Activated naive CD8-positive, alpha-beta T cell (primary cell): ENCODE measurements around the gene POLA1.

Source experiments
- H3K27ac Mint-ChIP-seq: one replicate; pipeline ENCODE4 v1.8.0; 2021; ENCODE audit warnings: mixed read lengths
- H3K27me3 Mint-ChIP-seq: one replicate; pipeline ENCODE4 v1.8.0; 2021; ENCODE audit warnings: mixed read lengths
- H3K36me3 Mint-ChIP-seq: one replicate; pipeline ENCODE4 v1.8.0; 2021; ENCODE audit warnings: mixed read lengths
- H3K4me1 Mint-ChIP-seq: one replicate; pipeline ENCODE4 v1.8.0; 2021; ENCODE audit warnings: low read depth, mixed read lengths
- H3K4me3 Mint-ChIP-seq: one replicate; pipeline ENCODE4 v1.8.0; 2021; ENCODE audit warnings: mild to moderate bottlenecking, mixed read lengths
- H3K9me3 Mint-ChIP-seq: one replicate; pipeline ENCODE4 v1.8.0; 2021; ENCODE audit warnings: low read depth, mixed read lengths

Gene POLA1

GRCh38 chrX:25016938-25017598 is 323.4 kb downstream of the POLA1 start:
- no peaks in the 10 kb centered on the region for H3K9me3 Mint-ChIP-seq

DNA sequence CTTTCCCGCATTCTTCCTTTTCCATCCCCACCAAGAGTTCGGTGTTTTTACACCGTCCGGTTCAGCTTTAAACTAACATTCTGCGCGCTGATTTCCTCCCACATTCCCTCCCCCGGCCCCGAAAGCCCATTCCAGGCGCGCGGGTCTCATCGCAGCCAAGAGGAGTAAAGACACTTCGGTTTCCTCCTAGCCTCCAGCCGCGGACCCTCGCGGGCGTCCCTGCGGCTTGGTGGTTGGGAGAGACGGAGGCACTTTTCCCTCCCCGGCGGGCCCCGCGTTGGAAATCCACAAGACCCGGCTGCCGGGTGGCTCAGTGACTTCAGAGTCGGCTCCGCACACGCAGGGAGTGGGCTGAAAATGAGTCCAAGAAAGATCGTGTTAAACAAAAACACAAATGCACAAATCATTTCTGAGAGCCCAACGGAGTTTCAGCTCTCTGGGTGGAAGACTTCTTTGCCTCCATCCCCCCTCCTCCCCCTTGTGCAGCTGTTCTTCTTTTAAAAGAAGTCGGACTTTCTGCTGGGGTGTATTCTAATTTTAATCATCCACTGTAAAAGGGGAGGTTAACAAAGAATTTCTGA is 324.0 kb downstream of the POLA1 start:
- H3K4me1 Mint-ChIP-seq, result peaks cover 32% of the 10 kb centered on the region
- H3K9me3 Mint-ChIP-seq, result no peaks in the 10 kb centered on the region
- H3K4me3 Mint-ChIP-seq, result peak overlapping the region; percentile 23
- H3K27ac Mint-ChIP-seq, result no peak overlapping the region
- H3K36me3 Mint-ChIP-seq, result no peaks in the 10 kb centered on the region
- peaks cover 16% of the 10 kb centered on the region for H3K27me3 Mint-ChIP-seq

More at GRCh38 chrX:25016938-25017598, 323.4 kb downstream of the POLA1 start:
- Mint-ChIP-seq H3K36me3 (no peaks in the 10 kb centered on the region), H3K27ac (no peak overlapping the region), H3K27me3 (peaks cover 14% of the 10 kb centered on the region), H3K4me1 (peaks cover 31% of the 10 kb centered on the region), H3K4me3 (no peak overlapping the region)

DNA sequence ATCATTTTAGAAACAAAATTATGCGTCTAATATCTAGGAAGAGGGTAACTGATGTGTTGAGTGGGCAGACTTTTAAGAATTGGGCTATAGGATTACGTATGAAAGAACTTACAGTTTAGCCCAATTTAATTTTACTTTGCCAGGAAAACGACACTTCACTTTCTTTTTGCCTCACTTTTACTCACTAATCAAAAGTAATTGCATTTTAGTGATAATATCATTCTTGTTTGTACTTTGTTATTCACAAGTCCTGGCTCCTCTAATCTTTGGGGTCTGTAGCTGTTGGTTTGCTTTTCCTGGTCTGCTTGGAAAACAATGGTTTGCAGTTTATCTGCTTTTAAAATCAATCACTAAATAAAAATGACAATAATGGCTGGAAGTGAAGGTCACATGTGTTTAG is 325.0 kb downstream of the POLA1 start:
- Mint-ChIP-seq H3K9me3 (no peaks in the 10 kb centered on the region), H3K27ac (no peak overlapping the region), H3K27me3 (peaks cover 19% of the 10 kb centered on the region), H3K4me1 (peaks cover 35% of the 10 kb centered on the region), H3K4me3 (peak overlapping the region; percentile 10), H3K36me3 (no peaks in the 10 kb centered on the region)

GRCh38 chrX:25019707-25020390 is 326.1 kb downstream of the POLA1 start:
- H3K36me3 Mint-ChIP-seq, result no peaks in the 10 kb centered on the region
- peak overlapping the region; percentile 51 for H3K4me3 Mint-ChIP-seq
- H3K27me3 Mint-ChIP-seq, result peaks cover 26% of the 10 kb centered on the region
- H3K4me1 Mint-ChIP-seq, result peaks cover 33% of the 10 kb centered on the region
- H3K9me3 Mint-ChIP-seq, result no peaks in the 10 kb centered on the region
- H3K27ac Mint-ChIP-seq, result no peak overlapping the region

- no peaks in the 10 kb centered on the region for H3K36me3 Mint-ChIP-seq
- no peak overlapping the region for H3K27ac Mint-ChIP-seq
- no peaks in the 10 kb centered on the region for H3K9me3 Mint-ChIP-seq
- H3K27me3 Mint-ChIP-seq, result peaks cover 26% of the 10 kb centered on the region
- peaks cover 31% of the 10 kb centered on the region for H3K4me1 Mint-ChIP-seq
- peak overlapping the region; percentile 51 for H3K4me3 Mint-ChIP-seq
These were observed 326.7 kb downstream of the POLA1 start for GRCh38 chrX:25020391-25020904.

DNA sequence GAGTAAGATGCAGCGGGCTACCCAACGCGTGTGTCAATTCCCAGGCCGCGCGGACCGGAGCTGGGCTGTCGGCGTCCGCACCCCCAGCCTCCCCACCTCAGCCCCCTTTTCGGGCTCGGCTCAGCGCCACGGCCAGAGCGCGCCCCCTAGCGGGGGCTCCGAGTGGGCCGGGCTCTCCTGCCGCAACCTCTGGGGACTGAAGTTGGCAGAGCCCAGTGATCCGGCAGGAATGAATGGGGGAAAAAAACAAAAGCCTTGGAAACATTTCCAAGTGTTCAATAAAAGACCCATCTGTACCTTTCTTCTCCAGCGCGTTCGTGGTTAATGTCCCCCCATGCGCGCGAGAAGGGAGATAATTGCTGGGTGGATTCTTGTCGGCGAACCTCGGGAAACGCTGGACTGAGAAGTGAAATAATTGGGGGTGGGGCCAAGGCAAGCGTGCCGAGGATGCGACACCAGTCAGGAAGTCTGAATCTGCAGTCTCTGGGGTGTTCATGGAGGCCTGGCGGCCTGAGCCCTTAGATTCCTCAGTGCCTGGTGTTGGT is 327.3 kb downstream of the POLA1 start:
- no peaks in the 10 kb centered on the region for H3K36me3 Mint-ChIP-seq
- H3K27me3 Mint-ChIP-seq, result peaks cover 26% of the 10 kb centered on the region
- peak overlapping the region; percentile 49 for H3K4me3 Mint-ChIP-seq
- no peaks in the 10 kb centered on the region for H3K9me3 Mint-ChIP-seq
- no peak overlapping the region for H3K27ac Mint-ChIP-seq
- peaks cover 31% of the 10 kb centered on the region for H3K4me1 Mint-ChIP-seq

DNA sequence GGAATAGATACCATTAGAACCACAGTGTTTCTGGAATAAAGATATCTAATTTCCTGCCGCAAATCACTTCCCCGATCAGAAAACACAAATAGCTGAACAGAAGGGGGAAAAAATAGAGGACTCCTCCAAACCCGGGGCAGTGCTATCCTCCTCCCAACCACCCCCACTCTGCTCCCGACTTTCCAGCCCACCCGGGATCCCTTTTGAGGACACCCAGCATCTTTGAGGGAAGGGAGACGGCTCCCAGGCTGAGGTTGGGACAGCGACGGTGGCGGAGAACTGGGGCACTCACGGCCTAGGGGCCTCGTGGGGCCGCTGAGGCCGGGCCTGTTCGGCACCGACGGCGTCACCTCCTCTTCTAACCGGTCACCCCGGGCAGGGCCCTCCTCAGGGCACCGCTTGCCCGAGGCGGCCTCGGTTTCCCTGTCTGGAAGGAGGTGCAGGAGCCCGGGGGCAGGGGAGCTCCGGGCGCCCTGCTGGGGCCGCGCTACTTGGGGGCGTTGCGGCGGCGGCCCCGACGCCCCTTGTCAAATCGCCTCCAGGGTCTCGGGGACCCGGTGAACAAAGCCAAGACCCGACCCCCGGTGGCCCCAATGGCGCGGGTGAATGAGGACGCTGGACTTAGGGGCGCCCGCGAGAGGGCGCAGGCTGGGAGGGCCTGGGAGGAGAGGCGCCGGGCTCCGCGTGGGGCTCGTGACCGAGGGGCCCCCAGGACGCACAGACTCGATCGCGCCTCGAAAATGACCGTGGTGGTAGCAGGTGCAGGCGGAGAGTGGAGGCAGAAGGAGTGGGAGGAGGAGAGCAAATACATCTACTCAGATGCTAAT is 329.0 kb downstream of the POLA1 start:
- Mint-ChIP-seq H3K4me1 (peaks cover 21% of the 10 kb centered on the region), H3K27me3 (peaks cover 25% of the 10 kb centered on the region), H3K36me3 (no peaks in the 10 kb centered on the region), H3K9me3 (no peaks in the 10 kb centered on the region), H3K27ac (no peak overlapping the region), H3K4me3 (no peak overlapping the region)

DNA sequence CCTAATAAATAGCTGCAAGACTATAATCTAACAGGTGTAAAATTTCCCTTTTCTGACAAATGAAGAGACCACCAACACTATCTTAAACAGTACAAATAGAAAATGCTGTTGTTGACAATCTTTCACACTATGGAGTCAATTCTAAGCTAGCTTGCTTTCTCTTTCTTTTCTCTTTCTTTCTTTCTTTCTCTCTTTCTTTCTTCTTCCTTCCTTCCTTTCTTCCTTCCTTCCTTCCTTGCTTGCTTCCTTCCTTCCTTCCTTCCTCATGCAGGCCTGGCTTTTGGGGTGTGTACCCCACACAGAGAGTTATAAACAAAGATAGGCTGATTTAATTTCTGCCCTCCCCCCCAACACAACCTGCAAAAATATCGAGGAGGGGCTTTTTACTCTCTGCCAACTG is 330.2 kb downstream of the POLA1 start:
- peaks cover 23% of the 10 kb centered on the region for H3K27me3 Mint-ChIP-seq
- peaks cover 20% of the 10 kb centered on the region for H3K4me1 Mint-ChIP-seq
- H3K9me3 Mint-ChIP-seq, result no peaks in the 10 kb centered on the region
- no peak overlapping the region for H3K4me3 Mint-ChIP-seq
- H3K36me3 Mint-ChIP-seq, result no peaks in the 10 kb centered on the region
- H3K27ac Mint-ChIP-seq, result no peak overlapping the region

GRCh38 chrX:25025615-25026014 is 331.9 kb downstream of the POLA1 start:
- H3K4me3 Mint-ChIP-seq, result no peak overlapping the region
- H3K27me3 Mint-ChIP-seq, result peaks cover 20% of the 10 kb centered on the region
- no peak overlapping the region for H3K27ac Mint-ChIP-seq
- no peaks in the 10 kb centered on the region for H3K9me3 Mint-ChIP-seq
- H3K36me3 Mint-ChIP-seq, result no peaks in the 10 kb centered on the region
- H3K4me1 Mint-ChIP-seq, result peaks cover 17% of the 10 kb centered on the region

GRCh38 chrX:25026576-25026975 is 332.9 kb downstream of the POLA1 start:
- H3K9me3 Mint-ChIP-seq, result no peaks in the 10 kb centered on the region
- peaks cover 12% of the 10 kb centered on the region for H3K4me1 Mint-ChIP-seq
- H3K4me3 Mint-ChIP-seq, result no peak overlapping the region
- no peaks in the 10 kb centered on the region for H3K36me3 Mint-ChIP-seq
- no peak overlapping the region for H3K27ac Mint-ChIP-seq
- peaks cover 19% of the 10 kb centered on the region for H3K27me3 Mint-ChIP-seq

GRCh38 chrX:25028726-25029125 is 335.0 kb downstream of the POLA1 start:
- Mint-ChIP-seq H3K4me1 (peaks cover 2% of the 10 kb centered on the region), H3K4me3 (no peak overlapping the region), H3K36me3 (no peaks in the 10 kb centered on the region), H3K9me3 (no peaks in the 10 kb centered on the region), H3K27me3 (peaks cover 11% of the 10 kb centered on the region), H3K27ac (no peak overlapping the region)

GRCh38 chrX:25029288-25029825 is 335.6 kb downstream of the POLA1 start:
- H3K27me3 Mint-ChIP-seq, result peaks cover 9% of the 10 kb centered on the region
- H3K27ac Mint-ChIP-seq, result no peak overlapping the region
- H3K36me3 Mint-ChIP-seq, result no peaks in the 10 kb centered on the region
- no peaks in the 10 kb centered on the region for H3K4me1 Mint-ChIP-seq
- no peak overlapping the region for H3K4me3 Mint-ChIP-seq
- H3K9me3 Mint-ChIP-seq, result no peaks in the 10 kb centered on the region

- H3K27ac Mint-ChIP-seq, result no peak overlapping the region
- H3K27me3 Mint-ChIP-seq, result peaks cover 2% of the 10 kb centered on the region
- no peak overlapping the region for H3K4me3 Mint-ChIP-seq
- no peaks in the 10 kb centered on the region for H3K36me3 Mint-ChIP-seq
- no peaks in the 10 kb centered on the region for H3K9me3 Mint-ChIP-seq
- no peaks in the 10 kb centered on the region for H3K4me1 Mint-ChIP-seq
These were observed 341.2 kb downstream of the POLA1 start for GRCh38 chrX:25034889-25035288.

DNA sequence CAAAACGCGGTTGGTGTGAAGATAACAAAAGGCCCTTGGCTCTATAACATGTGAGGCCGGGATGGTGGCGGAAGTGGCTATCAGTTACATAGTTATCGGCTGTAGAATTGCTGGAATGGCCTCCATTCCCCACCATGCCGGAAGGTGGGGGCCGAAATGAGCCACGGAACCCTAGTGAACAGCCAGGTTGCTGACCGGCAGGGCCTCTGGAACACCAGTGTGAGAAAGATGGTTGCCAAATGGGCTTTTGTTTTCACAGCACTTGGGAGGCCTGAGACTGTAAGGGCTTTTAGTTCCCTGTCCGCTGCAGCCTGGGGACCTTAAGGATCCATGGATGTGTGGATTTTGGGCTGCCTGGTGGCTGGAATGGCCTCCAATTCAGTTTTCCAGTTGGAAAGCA is 345.3 kb downstream of the POLA1 start:
- H3K4me1 Mint-ChIP-seq, result no peaks in the 10 kb centered on the region
- no peaks in the 10 kb centered on the region for H3K9me3 Mint-ChIP-seq
- no peak overlapping the region for H3K27ac Mint-ChIP-seq
- no peaks in the 10 kb centered on the region for H3K36me3 Mint-ChIP-seq
- H3K4me3 Mint-ChIP-seq, result no peak overlapping the region
- no peaks in the 10 kb centered on the region for H3K27me3 Mint-ChIP-seq
